Liver (tissue), 9 donors: ENCODE data around the gene DKKL1. TPM values are rescaled to one million over a fixed set of nuclear protein-coding genes. Genes with fewer than 3 reads are reported as not detected.

Source experiments
- DNase-seq: peaks from one replicate; pipeline ENCODE4 v3.0.0-alpha.2; 2017; ENCODE audit warnings: low spot score
- H3K27ac ChIP-seq, 2 donors: one replicate each; pipeline ENCODE4 v1.7.0; 2013; ENCODE audit warnings: inconsistent platforms in 2 of 2, low read length in 2 of 2, control low read depth in 1 of 2, low read depth in 1 of 2, mild to moderate bottlenecking in 1 of 2
- H3K27me3 ChIP-seq, 4 donors: one replicate each; pipeline versions ENCODE4 v1.6.1 to v1.7.0; 2013; ENCODE audit warnings: low read length in 3 of 4, inconsistent platforms in 1 of 4, mild to moderate bottlenecking in 1 of 4, moderate library complexity in 1 of 4; ENCODE audit not compliant: control insufficient read depth in 4 of 4, insufficient read depth in 4 of 4
- H3K36me3 ChIP-seq, 4 donors: one replicate each; pipeline versions ENCODE4 v1.6.1 to v1.7.0; 2013; ENCODE audit warnings: low read length in 3 of 4, mild to moderate bottlenecking in 3 of 4, low read depth in 1 of 4, moderate library complexity in 1 of 4; ENCODE audit not compliant: control insufficient read depth in 4 of 4, insufficient read depth in 3 of 4
- H3K4me1 ChIP-seq, 4 donors: one replicate each; pipeline versions ENCODE4 v1.6.1 to v1.7.0; 2013; ENCODE audit warnings: low read length in 3 of 4, mild to moderate bottlenecking in 3 of 4, moderate library complexity in 1 of 4; ENCODE audit not compliant: control insufficient read depth in 4 of 4, insufficient read depth in 4 of 4
- H3K4me3 ChIP-seq, 3 donors: one replicate each; pipeline versions ENCODE4 v1.6.1 to v1.7.0; 2013; ENCODE audit warnings: low read length in 3 of 3, control low read depth in 1 of 3, low read depth in 1 of 3, mild to moderate bottlenecking in 1 of 3
- H3K9ac ChIP-seq, 2 donors: one replicate each; pipeline ENCODE4 v1.7.0; 2013; ENCODE audit warnings: low read length in 2 of 2, mild to moderate bottlenecking in 2 of 2, moderate library complexity in 2 of 2, control low read depth in 1 of 2, low read depth in 1 of 2
- H3K9me3 ChIP-seq, 4 donors: one replicate each; pipeline versions ENCODE4 v1.6.1 to v1.7.0; 2013; ENCODE audit warnings: low read length in 3 of 4; ENCODE audit not compliant: control insufficient read depth in 4 of 4
- ATF3 ChIP-seq: IDR thresholded peaks from 2 replicates; pipeline ENCODE4 v1.6.1; 2016; ENCODE audit warnings: antibody characterized with exemption
- CTCF ChIP-seq: fragments of 150-350 bp; IDR thresholded peaks from 2 replicates; pipeline ENCODE4 v1.5.1; 2017; ENCODE audit warnings: improper control_type of control experiment, low read depth, low read length; ENCODE audit not compliant: missing input control
- EGR1 ChIP-seq, 2 donors: IDR thresholded peaks; 2 replicates each; pipeline ENCODE4 v1.6.1; 2016 to 2018; ENCODE audit warnings: antibody characterized with exemption in 2 of 2, low read depth in 2 of 2
- FOXA1 ChIP-seq: IDR thresholded peaks from 2 replicates; pipeline ENCODE4 v1.6.1; 2016; ENCODE audit warnings: antibody characterized with exemption
- FOXA2 ChIP-seq: IDR thresholded peaks from 2 replicates; pipeline ENCODE4 v1.6.1; 2016; ENCODE audit warnings: antibody characterized with exemption
- GABPA ChIP-seq, 2 donors: IDR thresholded peaks in 1 of 2; conservative IDR thresholded peaks in 1 of 2; 2 replicates each; pipeline ENCODE4 v1.6.1; 2016; ENCODE audit warnings: antibody characterized with exemption in 2 of 2, mild to moderate bottlenecking in 1 of 2, moderate library complexity in 1 of 2
- HNF4A ChIP-seq, 2 donors: conservative IDR thresholded peaks; 2 replicates each; pipeline ENCODE4 v1.6.1; 2016; ENCODE audit warnings: antibody characterized with exemption in 2 of 2, mild to moderate bottlenecking in 2 of 2
- HNF4G ChIP-seq: IDR thresholded peaks from 2 replicates; pipeline ENCODE4 v1.6.1; 2016; ENCODE audit warnings: antibody characterized with exemption
- JUND ChIP-seq, 2 donors: IDR thresholded peaks; 2 replicates each; pipeline ENCODE4 v1.6.1; 2016; ENCODE audit warnings: antibody characterized with exemption in 2 of 2
- MAX ChIP-seq: IDR thresholded peaks from 2 replicates; pipeline ENCODE4 v1.6.1; 2016; ENCODE audit warnings: antibody characterized with exemption
- NR2F2 ChIP-seq: IDR thresholded peaks from 2 replicates; pipeline ENCODE4 v1.6.1; 2016; ENCODE audit warnings: antibody characterized with exemption
- RAD21 ChIP-seq, 2 donors: IDR thresholded peaks; 2 replicates each; pipeline ENCODE4 v1.6.1; 2016; ENCODE audit warnings: antibody characterized with exemption in 2 of 2, mild to moderate bottlenecking in 2 of 2
- REST ChIP-seq: IDR thresholded peaks from 2 replicates; pipeline ENCODE4 v1.6.1; 2016; ENCODE audit warnings: antibody characterized with exemption, mild to moderate bottlenecking
- SP1 ChIP-seq: IDR thresholded peaks from 2 replicates; pipeline ENCODE4 v1.6.1; 2018; ENCODE audit warnings: antibody characterized with exemption, mild to moderate bottlenecking
- TAF1 ChIP-seq: conservative IDR thresholded peaks from 2 replicates; pipeline ENCODE4 v1.6.1; 2016; ENCODE audit warnings: antibody characterized with exemption, mild to moderate bottlenecking
- ZBTB33 ChIP-seq: IDR thresholded peaks from 2 replicates; pipeline ENCODE4 v1.6.1; 2016; ENCODE audit warnings: antibody characterized with exemption
- WGBS: extraction: QIAGEN DNeasy Blood & Tissue Kit; methylation state at CpG from one replicate; pipeline ENCODE4 v1.1.7; 2013; 5-methylcytosine and 5-hydroxymethylcytosine counted together
- polyA plus RNA-seq, 2 donors: library from polyadenylated mRNA; stranded (reverse) in 1 of 2; unstranded in 1 of 2; fragments of 200-250 nt in 1 of 2; fragments of >200 nt in 1 of 2; fragmentation: Nextera tagmentation in 1 of 2; extraction: Ambion mirVana in 1 of 2; gene quantifications; one replicate each; pipeline versions ENCODE4 v1.2.1 to v1.2.3, GENCODE V29; 2013 to 2015
- total RNA-seq, 2 donors: library from RNA; depleted of rRNA; stranded (reverse); fragments of >200 nt; gene quantifications; one replicate each; pipeline ENCODE4 v1.2.3, GENCODE V29; 2014
- donor health status: healthy.
- donor health status: healthy.
- donor health status: healthy.
- donor health status: healthy.
- donor health status: healthy.

The DKKL1 gene
- total and polyA plus RNA-seq, 4 donors: 0.14 to 0.16 TPM; not detected in 2

- Histone ChIP-seq H3K27ac (no peak overlapping the region), H3K4me1 (peaks cover 5 to 20% (median 9%) of the 10 kb centered on the region in 4 donors), H3K27me3 (no peaks in the 10 kb centered on the region), H3K9me3 (peaks cover 3 to 12% (median 7%) of the 10 kb centered on the region in 4 donors), H3K9ac (no peak overlapping the region), H3K36me3 (no peaks in the 10 kb centered on the region), H3K4me3 (no peak overlapping the region)
- TF ChIP-seq ZBTB33 (no peak), MAX (no peak), HNF4A (conservative IDR thresholded peaks at IDR 0.05) (no peak), EGR1 (IDR thresholded peaks at IDR 0.05; ENCODE audit: low read depth in 2 of 2) (no peak), RAD21 (IDR thresholded peaks at IDR 0.05) (no peak)
- no peak for DNase-seq
These were observed 2.4 kb downstream of the DKKL1 start for GRCh38 chr19:49366110-49366509.

GRCh38 chr19:49368711-49369358 lies 5.2 kb downstream of the DKKL1 start:
- DNase-seq: no peak
- TF ChIP-seq NR2F2 (no peak), TAF1 (no peak), CTCF (no peak), EGR1 (IDR thresholded peaks at IDR 0.05; ENCODE audit: low read depth in 2 of 2) (no peak), HNF4A (conservative IDR thresholded peaks at IDR 0.05) (no peak), HNF4G (no peak), GABPA (IDR thresholded peaks at IDR 0.05 in 1 of 2, conservative IDR thresholded peaks at IDR 0.05 in 1 of 2) (no peak), JUND (IDR thresholded peaks at IDR 0.05) (no peak), REST (no peak), ZBTB33 (no peak), ATF3 (no peak), FOXA1 (no peak), FOXA2 (no peak), RAD21 (IDR thresholded peaks at IDR 0.05) (no peak), SP1 (no peak)

More at GRCh38 chr19:49368711-49369358, 5.2 kb downstream of the DKKL1 start:
- Histone ChIP-seq H3K4me3 (no peak overlapping the region), H3K9me3 (peaks cover 3 to 12% (median 7%) of the 10 kb centered on the region in 4 donors), H3K36me3 (no peaks in the 10 kb centered on the region), H3K4me1 (peaks cover 0 to under 1% (median under 1%) of the 10 kb centered on the region in 4 donors), H3K27ac (no peak overlapping the region), H3K27me3 (no peaks in the 10 kb centered on the region), H3K9ac (no peak overlapping the region)
- WGBS: 95% methylated on average over 5 of the region's 5 CpGs
